Tibial artery (tissue), 4 donors: Measurements from ENCODE around the gene SAMD3.

ENCODE experiments used
- DNase-seq, 2 donors: peaks; one replicate each; pipeline ENCODE4 v3.0.0-alpha.2; 2019
- H3K27ac ChIP-seq, 2 donors: fragments of 200-600 bp; sonication (generic) in 1 of 2; 1 replicate in 1 of 2; 2 replicates in 1 of 2; pipeline ENCODE4 v1.5.1; 2018 to 2019; ENCODE audit warnings: mild to moderate bottlenecking in 1 of 2
- H3K27me3 ChIP-seq, 2 donors: fragments of 200-600 bp; sonication (generic) in 1 of 2; one replicate each; pipeline versions ENCODE4 v1.5.1 to v1.6.0; 2016 to 2019
- H3K36me3 ChIP-seq, 3 donors: fragments of 200-600 bp; sonication (generic) in 2 of 3; one replicate each; pipeline ENCODE4 v1.5.1; 2016 to 2019; ENCODE audit warnings: mild to moderate bottlenecking in 2 of 3
- H3K4me1 ChIP-seq, 4 donors: fragments of 200-600 bp; sonication (generic) in 2 of 4; 1 replicate in 3 of 4; 2 replicates in 1 of 4; pipeline ENCODE4 v1.5.1; 2016 to 2019
- H3K4me3 ChIP-seq, 2 donors: fragments of 200-600 bp; sonication (generic) in 1 of 2; 1 replicate in 1 of 2; 2 replicates in 1 of 2; pipeline ENCODE4 v1.5.1; 2018 to 2019; ENCODE audit warnings: mild to moderate bottlenecking in 2 of 2
- H3K9me3 ChIP-seq, 3 donors: fragments of 200-600 bp; sonication (generic) in 1 of 3; one replicate each; pipeline ENCODE4 v1.5.1; 2016 to 2019
- CTCF ChIP-seq, 2 experiments: fragments of 200-600 bp in 1 of 2; fragments of 450-650 bp in 1 of 2; IDR thresholded peaks; one replicate each; pipeline ENCODE4 v1.5.1; 2017 to 2019; ENCODE audit warnings: antibody characterized with exemption in 2 of 2, mild to moderate bottlenecking in 1 of 2, moderate library complexity in 1 of 2
- intact Hi-C: fragments of 100-400 bp; cut with DNase I; formaldehyde crosslinking; loops from one replicate; pipeline ENCODE4 v1.15.0; 2023; ENCODE audit warnings: low total_unique reads

SAMD3 gene

GRCh38 chr6:130207979-130208649, 14.6 kb downstream of the SAMD3 start:
- Histone ChIP-seq H3K4me3 (no peak overlapping the region), H3K4me1 (no peaks in the 10 kb centered on the region), H3K36me3 (no peaks in the 10 kb centered on the region), H3K9me3 (no peaks in the 10 kb centered on the region), H3K27ac (no peak overlapping the region), H3K27me3 (no peaks in the 10 kb centered on the region)
- TF ChIP-seq CTCF (IDR thresholded peaks at IDR 0.05), result no peak
- intact Hi-C loops, result no loop called here
- DNase-seq, result no peak

GRCh38 chr6:130206479-130206878, 16.3 kb downstream of the SAMD3 start:
- no peaks in the 10 kb centered on the region for H3K27me3 ChIP-seq
- DNase-seq, result no peak
- no peak overlapping the region for H3K4me3 ChIP-seq
- H3K27ac ChIP-seq, result no peak overlapping the region
- H3K9me3 ChIP-seq, result no peaks in the 10 kb centered on the region
- no peak for TF ChIP-seq CTCF (IDR thresholded peaks at IDR 0.05)
- intact Hi-C loops, result no loop called here
- no peaks in the 10 kb centered on the region for H3K36me3 ChIP-seq
- no peaks in the 10 kb centered on the region for H3K4me1 ChIP-seq

GRCh38 chr6:130204322-130204721, 18.4 kb downstream of the SAMD3 start:
- no peak for TF ChIP-seq CTCF (IDR thresholded peaks at IDR 0.05)
- H3K36me3 ChIP-seq, result no peaks in the 10 kb centered on the region

GRCh38 chr6:130203370-130203769, 19.4 kb downstream of the SAMD3 start:
- intact Hi-C loops, result no loop called here
- TF ChIP-seq CTCF (IDR thresholded peaks at IDR 0.05), result no peak

More at GRCh38 chr6:130204322-130204721, 18.4 kb downstream of the SAMD3 start:
- Histone ChIP-seq H3K4me1 (no peaks in the 10 kb centered on the region), H3K9me3 (no peaks in the 10 kb centered on the region), H3K27me3 (no peaks in the 10 kb centered on the region), H3K27ac (no peak overlapping the region), H3K4me3 (no peak overlapping the region)
- intact Hi-C loops, result no loop called here
- DNase-seq, result no peak

GRCh38 chr6:130202782-130203181, 20.0 kb downstream of the SAMD3 start:
- H3K36me3 ChIP-seq, result no peaks in the 10 kb centered on the region
- no peaks in the 10 kb centered on the region for H3K27me3 ChIP-seq
- H3K27ac ChIP-seq, result no peak overlapping the region
- DNase-seq, result no peak
- TF ChIP-seq CTCF (IDR thresholded peaks at IDR 0.05), result no peak
- no peaks in the 10 kb centered on the region for H3K9me3 ChIP-seq
- no peak overlapping the region for H3K4me3 ChIP-seq
- intact Hi-C loops, result no loop called here
- H3K4me1 ChIP-seq, result no peaks in the 10 kb centered on the region

More at GRCh38 chr6:130203370-130203769, 19.4 kb downstream of the SAMD3 start:
- H3K4me3 ChIP-seq, result no peak overlapping the region
- no peaks in the 10 kb centered on the region for H3K9me3 ChIP-seq
- H3K4me1 ChIP-seq, result no peaks in the 10 kb centered on the region
- no peaks in the 10 kb centered on the region for H3K36me3 ChIP-seq
- no peaks in the 10 kb centered on the region for H3K27me3 ChIP-seq
- no peak for DNase-seq
- no peak overlapping the region for H3K27ac ChIP-seq

GRCh38 chr6:130200020-130200419, 22.7 kb downstream of the SAMD3 start:
- Histone ChIP-seq H3K36me3 (no peaks in the 10 kb centered on the region), H3K4me1 (no peaks in the 10 kb centered on the region), H3K4me3 (no peak overlapping the region), H3K9me3 (no peaks in the 10 kb centered on the region), H3K27ac (no peak overlapping the region), H3K27me3 (no peaks in the 10 kb centered on the region)
- intact Hi-C loops, result no loop called here
- TF ChIP-seq CTCF (IDR thresholded peaks at IDR 0.05), result no peak
- DNase-seq, result no peak
